Activated T-helper 1 cell treated with anti-CD3 and anti-CD28 coated beads, Interleukin-12 subunit alpha, Interleukin-12 subunit beta, Interleukin-2, Interleukin-4 antibody, amounts not matched to agents 30 ng/mL and 10 ng/mL and 1 ng/mL, durations not matched to agents 14 hours and 24 hours and 36 hours (primary cell): Measurements from ENCODE around the gene KCNH4. TPM values are rescaled to one million over a fixed set of nuclear protein-coding genes. Genes with fewer than 3 reads are reported as not detected.

ENCODE experiments used
- DNase-seq: peaks from one replicate; pipeline ENCODE4 v3.0.0; 2021; ENCODE audit warnings: low spot score
- H3K27ac Mint-ChIP-seq: one replicate; pipeline ENCODE4 v1.8.0; 2021; ENCODE audit warnings: mild to moderate bottlenecking, mixed read lengths
- H3K27me3 Mint-ChIP-seq: one replicate; pipeline ENCODE4 v1.8.0; 2022; ENCODE audit warnings: mild to moderate bottlenecking, moderate library complexity, mixed read lengths; ENCODE audit not compliant: insufficient read depth
- H3K36me3 Mint-ChIP-seq: one replicate; pipeline ENCODE4 v1.8.0; 2021; ENCODE audit warnings: low read depth, mixed read lengths
- H3K4me1 Mint-ChIP-seq: one replicate; pipeline ENCODE4 v1.8.0; 2021; ENCODE audit warnings: low read depth, mixed read lengths
- H3K4me3 Mint-ChIP-seq: one replicate; pipeline ENCODE4 v1.8.0; 2021; ENCODE audit warnings: mild to moderate bottlenecking, moderate library complexity, mixed read lengths
- H3K9me3 Mint-ChIP-seq: one replicate; pipeline ENCODE4 v1.8.0; 2021; ENCODE audit warnings: mixed read lengths
- intact Hi-C: fragments of 100-400 bp; cut with micrococcal nuclease; formaldehyde crosslinking; loops from one replicate; pipeline ENCODE4 v1.15.1; 2024
- total RNA-seq: library from RNA; stranded (reverse); gene quantifications from 2 replicates; pipeline ENCODE4 v1.2.3, GENCODE V29; 2022

The KCNH4 gene
- total RNA-seq, 1 donor from 2014 or later, result 1.7 TPM

GRCh38 chr17:42112552-42113176 is 68.3 kb downstream of the KCNH4 start, which contains the start of gene DHX58:
Gene DHX58, minus strand, starts transcription at chr17:42112714. Its CDS starts 822 bp downstream, at chr17:42111892.
- peak; percentile 83 for DNase-seq
- peaks cover 50% of the 10 kb centered on the region for H3K4me1 Mint-ChIP-seq
- H3K27ac Mint-ChIP-seq, result peak within 1 kb of the TSS; percentile 86
- peaks cover 41% of the 10 kb centered on the region for H3K36me3 Mint-ChIP-seq
- peak within 1 kb of the TSS; percentile 85 for H3K4me3 Mint-ChIP-seq
- intact Hi-C loops, result loop anchor here (1.0 to 2.0 kb wide), 6 partner anchors 9 to 194 kb away; partner anchors contain the start of genes ACLY, CNP, DNAJC7 and KAT2A
- H3K27me3 Mint-ChIP-seq, result no peaks in the 10 kb centered on the region
- H3K9me3 Mint-ChIP-seq, result no peaks in the 10 kb centered on the region

- no peaks in the 10 kb centered on the region for H3K9me3 Mint-ChIP-seq
- intact Hi-C loops, result loop anchor here (1.0 to 2.0 kb wide), 6 partner anchors 9 to 193 kb away; partner anchors contain the start of genes ACLY, CNP, DNAJC7 and KAT2A
- peak overlapping the region; percentile 85 for H3K4me3 Mint-ChIP-seq
- peak; percentile 27 for DNase-seq
- peaks cover 51% of the 10 kb centered on the region for H3K4me1 Mint-ChIP-seq
- H3K27me3 Mint-ChIP-seq, result no peaks in the 10 kb centered on the region
- H3K36me3 Mint-ChIP-seq, result peaks cover 39% of the 10 kb centered on the region
- H3K27ac Mint-ChIP-seq, result peak overlapping the region; percentile 86
Measured at GRCh38 chr17:42111871-42112551, 68.9 kb downstream of the KCNH4 start.

GRCh38 chr17:42111265-42111636 is 69.7 kb downstream of the KCNH4 start:
- H3K27ac Mint-ChIP-seq, result peak overlapping the region; percentile 86
- intact Hi-C loops, result no loop called here
- no peaks in the 10 kb centered on the region for H3K9me3 Mint-ChIP-seq
- peaks cover 34% of the 10 kb centered on the region for H3K36me3 Mint-ChIP-seq
- DNase-seq, result no peak
- peak overlapping the region; percentile 85 for H3K4me3 Mint-ChIP-seq
- H3K27me3 Mint-ChIP-seq, result no peaks in the 10 kb centered on the region
- H3K4me1 Mint-ChIP-seq, result peaks cover 44% of the 10 kb centered on the region

GRCh38 chr17:42110301-42111264 is 70.4 kb downstream of the KCNH4 start:
- Mint-ChIP-seq H3K4me1 (peaks cover 44% of the 10 kb centered on the region), H3K4me3 (peak overlapping the region; percentile 85), H3K27me3 (no peaks in the 10 kb centered on the region), H3K36me3 (peaks cover 35% of the 10 kb centered on the region), H3K27ac (peak overlapping the region; percentile 86), H3K9me3 (no peaks in the 10 kb centered on the region)
- intact Hi-C loops, result no loop called here
- DNase-seq, result no peak

GRCh38 chr17:42109086-42109485 is 71.9 kb downstream of the KCNH4 start:
- H3K9me3 Mint-ChIP-seq, result no peaks in the 10 kb centered on the region
- peak overlapping the region; percentile 29 for H3K27ac Mint-ChIP-seq
- H3K36me3 Mint-ChIP-seq, result peaks cover 22% of the 10 kb centered on the region
- DNase-seq, result no peak
- H3K4me1 Mint-ChIP-seq, result peaks cover 44% of the 10 kb centered on the region
- H3K4me3 Mint-ChIP-seq, result no peak overlapping the region
- intact Hi-C loops, result no loop called here
- no peaks in the 10 kb centered on the region for H3K27me3 Mint-ChIP-seq

GRCh38 chr17:42107597-42108576 is 73.1 kb downstream of the KCNH4 start:
- peak overlapping the region; percentile 23 for H3K27ac Mint-ChIP-seq
- DNase-seq, result peak; percentile 87
- no peaks in the 10 kb centered on the region for H3K9me3 Mint-ChIP-seq
- peaks cover 44% of the 10 kb centered on the region for H3K4me1 Mint-ChIP-seq
- peaks cover 19% of the 10 kb centered on the region for H3K36me3 Mint-ChIP-seq
- intact Hi-C loops, result loop anchor here (1.0 kb wide), 2 partner anchors 13 to 73 kb away; partner anchors contain the start of genes KAT2A and KCNH4
- peak overlapping the region; percentile 15 for H3K4me3 Mint-ChIP-seq
- H3K27me3 Mint-ChIP-seq, result no peaks in the 10 kb centered on the region

GRCh38 chr17:42107124-42107523 is 73.8 kb downstream of the KCNH4 start:
- H3K27ac Mint-ChIP-seq, result no peak overlapping the region
- peaks cover 42% of the 10 kb centered on the region for H3K4me1 Mint-ChIP-seq
- peaks cover 19% of the 10 kb centered on the region for H3K36me3 Mint-ChIP-seq
- H3K27me3 Mint-ChIP-seq, result no peaks in the 10 kb centered on the region
- no peaks in the 10 kb centered on the region for H3K9me3 Mint-ChIP-seq
- no peak for DNase-seq
- intact Hi-C loops, result loop anchor here (1.0 kb wide), 2 partner anchors 14 to 74 kb away; partner anchors contain the start of genes KAT2A and KCNH4
- H3K4me3 Mint-ChIP-seq, result no peak overlapping the region

Other genes with a start within 250 kb of the KCNH4 start
- 89.1 and 89.8 TPM in 2 replicates for gene CNP, start 214.3 kb downstream of the KCNH4 start, total RNA-seq
- 124 and 129 TPM in 2 replicates for gene DNAJC7, start 163.7 kb downstream of the KCNH4 start, total RNA-seq
- 32.6 and 36.3 TPM in 2 replicates for gene NKIRAS2, start 161.1 kb downstream of the KCNH4 start, total RNA-seq
- 0.05 TPM in 2 replicates for gene C17orf113, start 130.5 kb downstream of the KCNH4 start, total RNA-seq
- gene ZNF385C, start 82.7 kb downstream of the KCNH4 start, total RNA-seq, result 0.10 TPM in 1 of 2 replicates, not detected in the other
- gene DHX58, start 68.4 kb downstream of the KCNH4 start, total RNA-seq, result 26.9 and 28.4 TPM in 2 replicates
- 70.8 and 76.9 TPM in 2 replicates for gene KAT2A, start 59.8 kb downstream of the KCNH4 start, total RNA-seq
- gene HSPB9, start 58.3 kb downstream of the KCNH4 start, total RNA-seq, result 0.10 TPM in 1 of 2 replicates, not detected in the other
- 73.3 and 80.0 TPM in 2 replicates for gene RAB5C, start 26.2 kb downstream of the KCNH4 start, total RNA-seq
- gene HCRT, start 4.3 kb upstream of the KCNH4 start, total RNA-seq, result not detected in 2 replicates
- gene GHDC, start 13.4 kb upstream of the KCNH4 start, total RNA-seq, result 15.2 and 15.5 TPM in 2 replicates
- gene STAT5B, start 95.2 kb upstream of the KCNH4 start, total RNA-seq, result 191 and 199 TPM in 2 replicates
- gene STAT5A, start 107.4 kb upstream of the KCNH4 start, total RNA-seq, result 375 and 381 TPM in 2 replicates
- gene STAT3, start 207.3 kb upstream of the KCNH4 start, total RNA-seq, result 240 and 241 TPM in 2 replicates
- 0.91 and 0.96 TPM in 2 replicates for gene CAVIN1, start 242.1 kb upstream of the KCNH4 start, total RNA-seq